ENCODE measurements around the gene NT5C3A. TPM values are rescaled to one million over a fixed set of nuclear protein-coding genes. Genes with fewer than 3 reads are reported as not detected.

NT5C3A gene
- total RNA-seq (29.5 TPM), polyA plus RNA-seq (ENCODE audit: insufficient read depth in 1 of 8, insufficient read length in 8 of 8, low replicate concordance in 1 of 8) (10 to 100 TPM; 18.5 to 32.4 (median 23.6) TPM)
- long read RNA-seq, donor 1, partial matches to known transcripts: 0 of 4 reads
- long read RNA-seq, donor 1, other reads (novel, unspliced or antisense): 0 of 4 reads
- long read RNA-seq, donor 2: 0 reads
- long read RNA-seq, donor 3, transcript NT5C3A-204 (10 exons, 1,759 nt): major isoform, 6 of 23 reads
- long read RNA-seq, donor 3, transcript NT5C3A-211 (2 exons, 369 nt): major isoform, 6 of 23 reads
- long read RNA-seq, donor 3, transcript NT5C3A-201 (9 exons, 1,704 nt): major isoform, 6 of 23 reads
- long read RNA-seq, donor 3, partial matches to known transcripts: 0 of 23 reads
- long read RNA-seq, donor 3, other reads (novel, unspliced or antisense): 0 of 23 reads
- long read RNA-seq, donor 4, partial matches to known transcripts: 0 of 6 reads
- long read RNA-seq, donor 4, other reads (novel, unspliced or antisense): 0 of 6 reads
- long read RNA-seq, donor 5, transcript NT5C3A-204 (10 exons, 1,759 nt): minor isoform, 7 of 22 reads
- long read RNA-seq, donor 5, transcript NT5C3A-201 (9 exons, 1,704 nt): major isoform, 12 of 22 reads
- long read RNA-seq, donor 5, partial matches to known transcripts: 0 of 22 reads
- long read RNA-seq, donor 5, other reads (novel, unspliced or antisense): 0 of 22 reads
- long read RNA-seq, donor 6, transcript NT5C3A-204 (10 exons, 1,759 nt): minor isoform, 8 of 23 reads
- long read RNA-seq, donor 6, transcript NT5C3A-201 (9 exons, 1,704 nt): major isoform, 9 of 23 reads
- long read RNA-seq, donor 6, partial matches to known transcripts: 0 of 23 reads
- long read RNA-seq, donor 6, other reads (novel, unspliced or antisense): 0 of 23 reads
- long read RNA-seq, donor 7, partial matches to known transcripts: 230 of 237 reads
- long read RNA-seq, donor 7, other reads (novel, unspliced or antisense): 0 of 237 reads
- long read RNA-seq, donor 8, transcript NT5C3A-204 (10 exons, 1,759 nt): major isoform, 7 of 14 reads
- long read RNA-seq, donor 8, partial matches to known transcripts: 0 of 14 reads
- long read RNA-seq, donor 8, other reads (novel, unspliced or antisense): 0 of 14 reads
- long read RNA-seq, donor 9, partial matches to known transcripts: 0 of 10 reads
- long read RNA-seq, donor 9, other reads (novel, unspliced or antisense): 0 of 10 reads
- long read RNA-seq, donor 10, transcript NT5C3A-201 (9 exons, 1,704 nt): minor isoform, 8 of 21 reads
- long read RNA-seq, donor 10, transcript NT5C3A-204 (10 exons, 1,759 nt): major isoform, 10 of 21 reads
- long read RNA-seq, donor 10, partial matches to known transcripts: 0 of 21 reads
- long read RNA-seq, donor 10, other reads (novel, unspliced or antisense): 0 of 21 reads
- long read RNA-seq, donor 11, transcript NT5C3A-204 (10 exons, 1,759 nt): major isoform, 6 of 11 reads
- long read RNA-seq, donor 11, partial matches to known transcripts: 0 of 11 reads
- long read RNA-seq, donor 11, other reads (novel, unspliced or antisense): 0 of 11 reads

DNA sequence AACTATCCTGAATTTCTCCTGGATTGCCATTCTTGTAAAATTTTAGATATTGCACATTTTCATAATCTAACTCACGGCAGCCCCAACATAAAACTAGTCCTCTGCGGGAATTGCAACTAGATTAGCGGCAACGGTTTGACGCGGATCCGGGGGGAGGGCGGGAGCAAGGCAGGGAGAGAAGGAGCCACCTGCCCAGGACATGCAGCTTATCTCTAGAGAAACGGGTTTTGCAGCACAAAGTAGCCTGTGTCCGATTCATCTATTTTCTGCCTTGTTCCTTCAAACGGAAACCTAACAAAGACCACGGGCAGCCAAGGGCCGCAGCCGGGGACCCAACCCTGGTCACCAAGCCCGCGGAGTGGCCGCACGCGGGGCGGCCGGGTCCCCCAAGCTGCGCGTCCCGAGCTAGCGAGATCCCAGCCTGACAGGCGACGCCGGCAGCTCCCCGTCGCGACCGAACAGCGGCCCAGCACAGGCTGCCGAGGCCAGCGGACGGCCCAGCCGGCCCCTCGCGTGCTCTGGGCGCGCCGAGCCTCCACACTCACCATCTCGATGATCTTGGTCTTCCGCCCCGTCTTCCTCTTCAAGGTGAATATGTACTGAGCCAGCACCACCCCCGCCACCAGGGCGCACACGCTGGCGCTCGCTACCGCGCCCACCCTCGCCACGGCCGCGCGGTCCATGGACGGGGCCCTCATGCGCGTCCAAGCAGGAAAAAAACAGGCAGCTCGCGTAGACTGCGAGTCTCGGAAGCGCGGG is at the start of gene NT5C3A:
NT5C3A (minus strand) TSS at position 754 of the 759 bp plus-strand sequence; CDS start at position 683, 71 bp downstream.
- Histone ChIP-seq H3K27ac (ENCODE audit: low read length) (peak within 1 kb of the TSS; percentile 91), H3K9me3 (replicated peaks; ENCODE audit: control insufficient read depth, low read depth, low read length) (peaks cover 4% of the 10 kb centered on the region), H3K4me3 (ENCODE audit: low read length) (peak within 1 kb of the TSS; percentile 75), H3K4me1 (ENCODE audit: control insufficient read depth, insufficient read depth, low read length) (peaks cover 7% of the 10 kb centered on the region), H3K27me3 (ENCODE audit: control insufficient read depth, insufficient read depth, low read length) (no peaks in the 10 kb centered on the region), H3K36me3 (ENCODE audit: control insufficient read depth, insufficient read depth, low read length) (no peaks in the 10 kb centered on the region)
- DNase-seq: peak; percentile 49
- under 1% methylated on average over 54 of the region's 66 CpGs for WGBS (ENCODE audit: insufficient coverage)

DNA sequence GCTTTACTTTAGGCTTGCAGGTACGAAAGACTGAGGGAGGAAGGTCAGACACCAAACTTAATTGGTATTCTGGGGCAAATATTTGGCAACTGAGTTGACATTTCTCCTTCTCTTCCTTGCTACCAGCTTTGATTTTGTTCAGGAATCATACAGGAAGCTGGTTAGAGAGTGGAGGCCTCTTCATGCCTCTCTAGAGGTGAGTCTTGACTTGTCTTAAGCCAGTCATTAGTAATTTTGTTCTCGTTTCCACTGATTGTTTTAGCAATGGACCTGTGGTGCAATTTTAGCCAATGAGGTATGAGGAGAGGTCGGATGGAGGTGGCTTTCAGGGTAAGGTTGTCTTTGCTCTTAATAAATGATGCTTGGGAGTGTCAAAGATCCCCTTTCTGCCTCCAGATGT is 49.0 kb upstream of the NT5C3A start:
- WGBS (ENCODE audit: insufficient coverage): 64% methylated on average over 3 of the region's 3 CpGs
- Histone ChIP-seq H3K27me3 (ENCODE audit: control insufficient read depth, insufficient read depth, low read length) (no peaks in the 10 kb centered on the region), H3K4me1 (ENCODE audit: control insufficient read depth, insufficient read depth, low read length) (peaks cover 12% of the 10 kb centered on the region), H3K36me3 (ENCODE audit: control insufficient read depth, insufficient read depth, low read length) (no peaks in the 10 kb centered on the region), H3K27ac (ENCODE audit: low read length) (no peak overlapping the region), H3K4me3 (ENCODE audit: low read length) (no peak overlapping the region), H3K9me3 (replicated peaks; ENCODE audit: control insufficient read depth, low read depth, low read length) (no peaks in the 10 kb centered on the region)
- DNase-seq: no peak

DNA sequence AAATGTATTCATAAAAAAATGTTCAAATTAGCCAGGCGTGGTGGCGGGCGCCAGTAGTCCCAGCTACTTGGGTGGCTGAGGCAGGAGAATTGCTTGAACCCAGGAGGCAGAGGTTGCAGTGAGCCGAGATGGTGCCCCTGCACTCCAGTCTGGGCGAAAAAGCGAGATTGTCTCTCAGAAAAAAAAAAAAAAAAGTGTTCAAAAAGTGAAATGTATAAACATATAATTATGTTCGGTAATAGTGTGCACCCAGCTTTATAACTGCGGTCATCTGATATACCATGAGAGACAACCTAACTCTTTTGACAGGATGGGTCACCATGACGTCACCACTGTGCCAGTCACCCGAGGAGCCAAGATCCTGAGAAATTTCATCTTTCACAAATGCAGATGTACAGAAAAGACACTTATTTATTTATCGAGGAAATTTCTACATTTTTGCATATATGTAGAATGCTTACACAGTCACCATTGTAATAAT is 47.2 kb upstream of the NT5C3A start:
- peak; percentile 11 for DNase-seq
- 4% methylated on average over 5 of the region's 11 CpGs for WGBS (ENCODE audit: insufficient coverage)
- H3K4me3 ChIP-seq (ENCODE audit: low read length): peak overlapping the region; percentile 51
- H3K27ac ChIP-seq (ENCODE audit: low read length): no peak overlapping the region
- peaks cover 12% of the 10 kb centered on the region for H3K4me1 ChIP-seq (ENCODE audit: control insufficient read depth, insufficient read depth, low read length)
- H3K36me3 ChIP-seq (ENCODE audit: control insufficient read depth, insufficient read depth, low read length): no peaks in the 10 kb centered on the region
- H3K27me3 ChIP-seq (ENCODE audit: control insufficient read depth, insufficient read depth, low read length): no peaks in the 10 kb centered on the region
- no peaks in the 10 kb centered on the region for H3K9me3 ChIP-seq (replicated peaks; ENCODE audit: control insufficient read depth, low read depth, low read length)

DNA sequence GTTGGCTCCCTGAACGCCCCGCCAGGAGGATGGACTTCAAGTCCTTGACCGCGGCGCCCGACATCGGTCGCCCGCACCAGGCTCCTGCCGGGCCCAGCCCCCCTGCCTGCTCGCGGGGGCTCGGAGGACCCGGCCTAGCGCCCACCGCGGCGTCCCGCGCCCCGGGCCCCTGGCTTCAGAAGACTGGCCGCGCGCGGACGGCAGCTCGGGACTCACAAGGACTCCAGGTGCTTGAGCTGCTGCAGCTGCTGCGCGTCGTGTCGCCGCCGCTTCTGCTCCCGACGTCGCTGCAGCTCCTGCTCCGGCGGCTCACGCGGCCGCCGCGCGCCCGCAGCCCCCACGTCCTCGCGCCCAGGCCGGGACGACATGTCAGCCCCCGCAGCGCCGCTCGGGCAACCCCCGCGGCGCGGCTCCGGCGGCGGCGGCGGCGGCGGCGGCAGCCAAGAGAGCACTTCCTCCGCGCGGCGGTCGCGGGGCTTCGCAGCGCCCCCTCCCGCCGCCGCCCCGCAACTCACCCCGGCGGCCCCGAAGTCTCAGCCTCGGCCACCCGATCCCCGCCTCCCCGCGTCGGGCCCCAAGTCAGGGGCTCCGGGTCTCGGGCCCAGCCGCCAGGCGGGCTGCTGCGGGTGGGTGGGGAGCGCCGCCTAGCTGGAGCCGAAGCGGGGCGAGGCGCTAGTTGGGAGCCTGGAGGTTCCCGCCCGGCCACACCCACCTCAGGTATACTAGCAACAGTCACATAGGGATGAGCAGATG is 46.6 kb upstream of the NT5C3A start, which contains the start of gene RP9:
RP9 (minus strand) TSS at position 400 of the 753 bp plus-strand sequence; CDS start at position 368, 32 bp downstream.
- Histone ChIP-seq H3K27me3 (ENCODE audit: control insufficient read depth, insufficient read depth, low read length) (no peaks in the 10 kb centered on the region), H3K9me3 (replicated peaks; ENCODE audit: control insufficient read depth, low read depth, low read length) (no peaks in the 10 kb centered on the region), H3K36me3 (ENCODE audit: control insufficient read depth, insufficient read depth, low read length) (no peaks in the 10 kb centered on the region), H3K27ac (ENCODE audit: low read length) (peak within 1 kb of the TSS; percentile 67), H3K4me3 (ENCODE audit: low read length) (peak within 1 kb of the TSS; percentile 75), H3K4me1 (ENCODE audit: control insufficient read depth, insufficient read depth, low read length) (peaks cover 12% of the 10 kb centered on the region)
- peak; percentile 86 for DNase-seq
- under 1% methylated on average over 89 of the region's 100 CpGs for WGBS (ENCODE audit: insufficient coverage)

DNA sequence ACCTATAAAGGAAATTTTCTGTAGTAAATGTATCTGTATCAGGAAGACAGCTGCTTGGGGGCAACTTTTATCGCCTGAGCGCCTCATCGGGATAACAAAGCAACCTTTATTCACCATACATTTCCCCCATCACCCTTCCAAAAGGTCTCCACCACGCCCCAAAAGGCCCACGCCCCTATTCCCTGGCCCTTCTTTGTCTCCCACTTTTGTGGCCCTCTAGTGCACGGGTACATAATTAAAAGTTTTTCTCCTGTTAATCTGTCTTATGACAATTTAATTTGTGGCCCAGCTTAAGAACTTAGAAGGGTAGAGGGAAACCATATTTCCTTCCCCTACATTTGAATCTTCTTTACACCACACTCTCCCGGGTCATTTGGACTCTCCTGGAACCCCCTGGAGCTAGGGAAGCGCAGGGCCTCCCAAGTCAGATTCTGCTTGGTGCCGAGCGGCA is 46.0 kb upstream of the NT5C3A start:
- Histone ChIP-seq H3K9me3 (replicated peaks; ENCODE audit: control insufficient read depth, low read depth, low read length) (no peaks in the 10 kb centered on the region), H3K27me3 (ENCODE audit: control insufficient read depth, insufficient read depth, low read length) (no peaks in the 10 kb centered on the region), H3K4me3 (ENCODE audit: low read length) (peak overlapping the region; percentile 75), H3K36me3 (ENCODE audit: control insufficient read depth, insufficient read depth, low read length) (peaks cover under 1% of the 10 kb centered on the region), H3K27ac (ENCODE audit: low read length) (peak overlapping the region; percentile 67), H3K4me1 (ENCODE audit: control insufficient read depth, insufficient read depth, low read length) (peaks cover 12% of the 10 kb centered on the region)
- 0% methylated on average over 6 of the region's 10 CpGs for WGBS (ENCODE audit: insufficient coverage)
- no peak for DNase-seq

DNA sequence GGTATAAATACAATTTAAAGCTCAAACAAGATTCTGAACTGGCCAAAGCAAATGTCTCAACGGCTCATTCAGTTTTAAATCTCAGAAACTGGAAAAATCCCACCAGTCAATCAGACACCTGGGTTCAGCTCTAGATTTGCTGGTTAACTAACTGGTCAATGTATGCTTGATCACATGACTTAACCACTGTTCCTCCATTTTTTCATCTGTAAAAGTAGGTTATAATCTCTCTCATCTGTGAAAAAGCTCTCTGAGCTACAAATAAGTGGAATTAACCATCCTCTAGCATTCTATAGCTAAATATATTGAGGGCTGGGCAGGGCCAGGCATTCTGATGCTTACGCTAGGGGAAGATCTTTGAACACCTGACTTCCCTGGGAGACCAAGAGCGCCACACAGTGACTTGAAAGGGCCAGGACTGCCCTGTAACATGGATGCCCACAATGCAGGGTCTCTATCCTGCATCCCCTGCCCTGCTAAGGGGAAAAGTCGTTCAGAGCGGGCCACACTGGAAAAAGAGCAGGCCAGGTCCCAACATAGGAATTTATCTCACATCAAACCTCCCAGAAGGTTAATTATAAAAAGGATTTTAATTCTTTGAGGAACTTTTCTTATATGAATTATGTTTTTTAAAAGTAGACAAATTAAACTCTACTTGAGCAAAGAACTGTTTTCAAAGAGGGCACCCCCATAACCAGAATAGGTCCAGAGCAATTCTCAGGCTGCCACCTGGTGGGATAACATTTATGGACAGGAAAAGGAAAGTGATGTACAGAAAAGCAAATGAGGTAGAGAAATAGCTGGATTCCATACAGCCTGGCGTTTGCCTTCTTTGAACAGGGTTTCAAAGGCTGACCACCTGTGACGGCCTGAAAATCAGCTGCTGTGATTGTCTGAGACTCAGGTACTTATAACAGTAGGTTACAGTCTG is 44.8 kb upstream of the NT5C3A start:
- Histone ChIP-seq H3K27me3 (ENCODE audit: control insufficient read depth, insufficient read depth, low read length) (no peaks in the 10 kb centered on the region), H3K9me3 (replicated peaks; ENCODE audit: control insufficient read depth, low read depth, low read length) (no peaks in the 10 kb centered on the region), H3K27ac (ENCODE audit: low read length) (no peak overlapping the region), H3K4me3 (ENCODE audit: low read length) (peak overlapping the region; percentile 75), H3K36me3 (ENCODE audit: control insufficient read depth, insufficient read depth, low read length) (peaks cover 13% of the 10 kb centered on the region), H3K4me1 (ENCODE audit: control insufficient read depth, insufficient read depth, low read length) (peaks cover 12% of the 10 kb centered on the region)
- DNase-seq: peak; percentile 68
- 25% methylated on average over 1 of the region's 7 CpGs for WGBS (ENCODE audit: insufficient coverage)

DNA sequence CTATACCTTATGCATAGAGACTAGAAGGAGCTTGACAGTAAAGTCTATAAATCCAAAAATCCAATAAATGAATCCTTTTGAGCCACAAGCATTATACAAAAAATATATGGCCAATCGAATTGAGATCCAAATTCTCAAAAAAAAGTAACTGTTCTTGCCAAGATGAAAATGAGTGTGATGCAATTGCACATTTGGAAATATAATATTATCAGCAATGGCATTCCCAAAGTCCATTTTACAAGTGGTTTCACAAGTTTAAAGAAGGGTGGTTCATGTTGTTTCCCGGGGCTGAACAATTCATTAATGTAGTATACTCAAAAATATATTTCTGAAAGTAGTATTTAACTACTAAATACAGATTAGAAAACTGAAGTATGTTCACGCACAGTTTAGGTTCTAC is 39.3 kb upstream of the NT5C3A start:
- WGBS (ENCODE audit: insufficient coverage): no CpG with 5 or more reads among the region's 3 CpGs
- Histone ChIP-seq H3K4me1 (ENCODE audit: control insufficient read depth, insufficient read depth, low read length) (no peaks in the 10 kb centered on the region), H3K4me3 (ENCODE audit: low read length) (no peak overlapping the region), H3K27me3 (ENCODE audit: control insufficient read depth, insufficient read depth, low read length) (no peaks in the 10 kb centered on the region), H3K27ac (ENCODE audit: low read length) (no peak overlapping the region), H3K36me3 (ENCODE audit: control insufficient read depth, insufficient read depth, low read length) (peaks cover 43% of the 10 kb centered on the region), H3K9me3 (replicated peaks; ENCODE audit: control insufficient read depth, low read depth, low read length) (no peaks in the 10 kb centered on the region)
- no peak for DNase-seq

DNA sequence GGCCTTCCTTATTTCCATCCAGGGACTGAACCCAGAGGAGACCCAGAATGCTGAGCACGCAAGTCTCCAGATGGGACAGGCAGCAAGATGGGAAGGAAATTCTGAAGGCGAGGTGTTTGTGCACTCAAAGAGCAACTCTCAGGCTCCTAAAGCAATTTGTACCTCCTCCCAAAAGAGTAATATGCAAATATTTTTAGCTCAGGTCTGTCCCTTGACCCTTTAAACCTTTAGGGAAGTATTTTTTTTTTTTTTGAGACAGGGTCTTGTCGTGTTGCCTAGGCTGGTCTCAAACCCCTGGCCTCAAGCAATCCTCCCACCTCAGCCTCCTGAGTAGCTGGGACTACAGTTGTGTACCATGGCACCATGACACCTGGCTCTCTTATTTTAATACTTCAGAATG is 38.2 kb upstream of the NT5C3A start:
- H3K27me3 ChIP-seq (ENCODE audit: control insufficient read depth, insufficient read depth, low read length): no peaks in the 10 kb centered on the region
- H3K9me3 ChIP-seq (replicated peaks; ENCODE audit: control insufficient read depth, low read depth, low read length): no peaks in the 10 kb centered on the region
- H3K4me3 ChIP-seq (ENCODE audit: low read length): no peak overlapping the region
- WGBS (ENCODE audit: insufficient coverage): no CpG with 5 or more reads among the region's 3 CpGs
- peaks cover 52% of the 10 kb centered on the region for H3K36me3 ChIP-seq (ENCODE audit: control insufficient read depth, insufficient read depth, low read length)
- no peak overlapping the region for H3K27ac ChIP-seq (ENCODE audit: low read length)
- DNase-seq: no peak
- H3K4me1 ChIP-seq (ENCODE audit: control insufficient read depth, insufficient read depth, low read length): no peaks in the 10 kb centered on the region
